Fibroblast of gingiva (primary cell): ENCODE data around the gene ZFHX3.

Experiments
- DNase-seq: peaks from one replicate; pipeline ENCODE4 v3.0.0-alpha.2; 2011; ENCODE audit warnings: low read depth

ZFHX3 gene

GRCh38 chr16:73040136-73040535 is 7.8 kb downstream of the ZFHX3 start:
- DNase-seq = no peak

GRCh38 chr16:73037845-73038570 is 9.9 kb downstream of the ZFHX3 start:
- no peak for DNase-seq

DNA sequence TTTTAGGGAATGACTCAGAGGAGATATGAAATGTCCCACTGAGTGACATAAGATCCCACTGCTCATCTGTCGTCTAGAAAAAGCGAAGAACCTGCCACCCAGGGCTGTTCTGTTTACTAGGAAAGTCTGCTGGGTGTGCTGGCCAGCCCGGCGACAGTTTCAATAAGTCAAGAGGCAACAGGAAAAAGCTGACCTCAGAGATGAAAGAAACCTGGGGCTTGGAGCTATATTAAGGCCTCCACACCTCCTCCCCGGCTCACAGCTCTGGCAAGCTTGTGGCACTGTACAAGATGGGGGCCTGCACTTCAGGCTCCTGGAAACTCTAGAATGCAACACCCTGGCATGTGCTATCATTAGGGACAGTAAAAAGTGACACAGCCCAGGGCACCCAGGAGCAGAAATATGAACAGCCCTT is 10.6 kb downstream of the ZFHX3 start:
- DNase-seq = no peak

DNA sequence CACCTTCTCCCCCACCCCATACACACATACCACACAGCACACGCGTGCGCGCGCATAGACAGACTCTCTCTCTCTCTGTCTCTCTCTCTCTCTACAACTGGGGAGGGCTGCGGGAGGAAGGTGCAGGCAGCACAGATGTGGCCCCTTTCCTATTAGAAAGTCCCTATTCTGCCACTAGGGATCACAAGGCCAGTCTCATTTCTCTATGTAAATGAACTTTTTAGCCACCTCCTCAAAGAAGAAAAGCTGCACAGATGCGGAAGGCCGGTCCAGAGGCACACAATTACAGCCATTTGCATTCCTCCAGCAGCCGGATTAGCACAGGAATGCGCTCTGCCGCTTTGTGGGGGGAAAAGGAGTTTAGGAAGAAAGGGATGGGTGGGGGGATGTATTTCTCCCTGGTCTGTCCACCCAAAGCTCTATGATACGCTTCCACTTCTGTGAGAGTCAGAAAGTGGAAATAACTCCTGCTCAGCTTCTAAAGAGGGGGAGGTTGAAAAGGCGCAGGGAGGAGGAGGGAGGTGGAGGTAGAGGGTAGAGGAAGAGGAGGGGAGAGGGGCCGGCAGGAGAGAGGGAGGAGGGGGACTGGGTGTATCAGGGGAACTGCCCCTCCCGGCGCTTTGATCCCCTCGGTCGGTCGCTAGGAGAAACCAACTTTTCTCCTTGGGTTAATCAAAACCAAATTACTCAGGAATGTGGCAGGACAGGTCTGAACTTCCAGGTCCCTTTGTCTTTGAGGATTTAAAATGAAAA is 11.7 kb downstream of the ZFHX3 start:
- DNase-seq = no peak

DNA sequence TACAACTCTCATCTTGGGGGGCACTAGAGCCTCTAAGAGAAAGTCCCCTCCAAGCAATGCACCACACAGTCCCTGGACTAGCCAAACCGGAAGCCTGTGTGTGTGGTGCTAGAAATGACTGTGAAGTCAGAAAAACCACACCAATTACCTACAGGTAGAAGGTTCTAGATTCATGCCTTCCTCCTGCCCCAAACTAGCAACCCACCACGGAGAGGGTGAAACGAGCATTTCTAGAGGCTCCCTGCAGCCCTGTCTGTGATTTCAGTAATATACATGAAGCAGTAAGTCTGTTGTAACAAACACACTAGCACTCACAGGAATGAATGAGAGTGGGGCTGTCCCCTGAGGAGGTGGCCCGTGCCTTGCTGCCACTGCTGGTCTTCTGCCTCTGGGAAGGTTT is 13.6 kb downstream of the ZFHX3 start:
- no peak for DNase-seq

GRCh38 chr16:73033271-73033998 is 14.5 kb downstream of the ZFHX3 start:
- no peak for DNase-seq

- DNase-seq = no peak
These were observed 15.2 kb downstream of the ZFHX3 start for GRCh38 chr16:73032541-73033270.

DNA sequence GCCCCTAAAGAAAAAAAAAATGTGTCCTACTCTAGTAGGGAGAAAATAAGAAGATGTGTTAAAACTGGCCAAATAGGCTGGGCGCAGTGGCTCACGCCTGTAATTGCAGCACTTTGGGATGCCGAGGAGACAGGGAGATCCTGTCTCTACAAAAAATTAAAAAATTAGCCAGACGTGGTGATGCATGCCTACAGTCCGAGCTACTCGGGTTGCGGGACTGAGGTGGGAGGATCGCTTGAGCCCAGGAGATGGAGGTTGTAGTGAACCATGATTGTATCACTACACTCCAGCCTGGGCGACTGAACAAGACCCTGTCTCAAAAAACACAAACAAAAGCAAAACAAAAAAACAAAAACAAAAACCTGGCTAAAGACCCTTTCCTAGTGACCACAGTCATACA is 15.9 kb downstream of the ZFHX3 start:
- DNase-seq = no peak

- peak; percentile 55 for DNase-seq
These were observed 16.6 kb downstream of the ZFHX3 start for GRCh38 chr16:73031155-73031866.

DNA sequence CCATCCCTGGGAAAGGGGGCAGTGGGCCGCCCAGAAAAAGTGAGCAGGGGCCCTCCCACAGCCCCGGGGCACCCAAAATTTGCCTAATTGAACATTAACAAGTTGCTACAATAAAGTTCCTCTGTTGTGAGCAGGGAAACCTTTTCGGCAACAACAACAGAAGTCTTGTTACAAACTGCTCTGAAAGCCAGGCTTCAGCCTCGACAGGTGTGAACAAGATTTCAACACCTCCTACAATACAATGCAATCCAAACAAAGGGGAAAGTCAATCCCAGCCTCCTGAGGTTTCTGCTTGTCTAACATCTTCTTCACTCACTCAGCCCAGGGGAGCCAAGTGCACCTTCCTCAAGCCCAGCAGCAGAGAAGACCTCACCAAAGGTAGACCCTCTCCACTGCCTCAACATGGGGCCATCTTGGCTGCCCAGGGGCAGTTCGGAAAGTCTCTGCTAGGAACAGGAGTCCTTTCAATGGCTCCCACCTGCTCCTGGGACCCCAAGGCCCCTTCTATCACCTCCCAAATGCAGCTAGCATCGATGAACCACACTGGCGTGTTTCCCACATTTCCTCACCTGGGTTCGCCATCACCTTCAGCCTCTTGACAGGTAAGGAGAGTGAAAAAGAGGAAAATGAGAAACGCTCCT is 19.1 kb downstream of the ZFHX3 start:
- no peak for DNase-seq

DNA sequence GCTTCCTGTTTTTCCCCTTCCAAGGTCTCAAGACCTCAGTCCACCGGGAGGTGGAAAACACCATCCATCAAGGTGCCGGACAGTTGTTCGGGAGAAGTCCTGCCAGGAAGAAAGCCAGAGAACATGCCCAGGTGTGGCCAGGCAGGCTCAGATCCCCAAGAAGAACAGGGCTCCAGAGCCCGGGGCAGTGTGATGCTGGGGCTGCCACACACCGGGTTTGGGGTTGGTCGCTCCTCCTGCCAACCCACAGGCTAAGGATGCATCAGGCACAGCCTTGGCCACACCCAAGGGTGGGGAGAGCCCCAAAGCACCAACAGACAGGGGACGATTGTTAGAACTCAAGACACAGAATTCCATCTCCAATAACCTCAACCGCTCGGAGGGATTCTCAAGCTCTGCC is 19.7 kb downstream of the ZFHX3 start:
- no peak for DNase-seq

- no peak for DNase-seq
These were observed 20.2 kb downstream of the ZFHX3 start for GRCh38 chr16:73027685-73028111.

- no peak for DNase-seq
These were observed 20.9 kb downstream of the ZFHX3 start for GRCh38 chr16:73026754-73027684.

DNA sequence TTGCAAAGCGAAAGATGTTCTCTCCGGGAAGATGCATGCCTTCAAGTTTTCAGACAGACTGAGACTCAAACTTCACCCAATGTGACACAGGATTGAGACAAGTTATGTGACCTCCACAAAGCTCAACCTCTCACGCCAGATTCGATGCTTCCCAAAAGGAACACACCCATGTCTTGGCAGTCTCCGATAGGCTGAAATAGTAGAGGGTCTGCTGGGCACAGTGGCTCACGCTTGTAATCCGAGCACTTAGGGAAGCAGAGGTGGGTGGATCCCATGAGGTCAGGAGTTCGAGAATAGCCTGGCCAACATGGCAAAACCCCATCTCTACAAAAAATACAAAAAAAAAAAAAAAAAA is 22.1 kb downstream of the ZFHX3 start:
- no peak for DNase-seq

DNA sequence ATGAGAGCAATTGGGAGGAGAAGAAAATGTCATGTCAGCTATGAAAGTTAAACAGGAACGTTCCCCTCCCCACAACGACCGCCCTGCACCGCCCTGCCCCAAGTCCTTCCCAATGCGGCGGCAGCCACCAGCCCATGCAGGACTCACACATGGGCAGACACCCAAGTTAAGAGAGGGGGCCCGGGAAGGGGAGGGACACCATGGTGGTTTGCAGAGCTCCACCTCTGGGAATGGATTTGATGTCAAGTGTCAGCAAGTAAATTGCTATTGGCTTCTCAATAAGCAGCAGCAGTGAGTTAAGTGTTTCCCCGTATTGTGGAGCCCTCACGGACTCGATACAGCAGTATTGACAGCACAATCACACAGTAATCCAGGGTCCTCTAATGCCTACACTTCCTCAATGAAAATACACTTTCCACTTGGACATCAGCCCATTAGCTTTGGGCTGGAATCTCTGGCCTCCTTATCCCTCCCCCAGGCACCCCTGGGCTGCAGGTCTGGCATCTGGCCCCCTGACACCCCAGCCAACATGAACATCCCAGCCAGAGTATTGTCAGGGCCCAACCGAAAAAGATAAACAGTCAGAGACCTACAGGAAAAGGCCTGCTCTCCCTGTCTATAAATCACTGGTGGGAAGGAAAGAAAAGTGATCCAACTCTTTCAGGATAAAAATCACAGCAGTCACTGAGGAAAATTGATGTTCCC is 22.6 kb downstream of the ZFHX3 start:
- no peak for DNase-seq

DNA sequence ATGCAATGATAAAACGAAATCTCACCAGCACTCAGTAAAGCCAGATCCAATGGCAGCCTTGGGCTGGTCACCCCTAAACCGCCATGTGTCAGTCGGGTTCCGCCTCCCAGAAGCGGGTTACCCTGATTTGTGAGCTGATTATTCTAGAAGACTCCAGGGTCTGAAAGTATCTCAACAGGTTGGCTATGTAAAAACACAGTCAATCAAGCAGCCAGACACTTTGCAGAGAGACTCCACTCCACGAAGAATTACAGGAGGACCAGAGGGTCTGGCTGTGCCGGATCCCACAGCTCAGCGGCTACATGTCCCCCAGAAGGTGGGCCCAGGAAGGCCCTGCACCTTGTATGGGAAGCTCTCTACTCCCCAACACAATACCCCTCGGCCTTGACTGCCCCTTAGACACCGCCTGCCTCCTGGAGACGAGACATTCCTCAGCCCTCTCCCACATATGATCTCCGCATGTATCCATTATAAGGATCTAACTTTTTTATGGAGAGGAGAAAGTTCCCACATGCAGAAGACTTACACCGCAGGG is 23.3 kb downstream of the ZFHX3 start:
- DNase-seq = no peak

GRCh38 chr16:73023752-73024570 is 24.0 kb downstream of the ZFHX3 start:
- DNase-seq = no peak

GRCh38 chr16:73023320-73023719 is 24.6 kb downstream of the ZFHX3 start:
- no peak for DNase-seq
